K562 (cell line): ENCODE measurements around the gene TMTC4.

ENCODE experiments used
- CSDE1 ChIP-seq, 2 experiments: fragments of 450-650 bp; IDR thresholded peaks; 2 replicates each; pipeline ENCODE4 v1.6.1; 2016; ENCODE audit warnings: mild to moderate bottlenecking in 1 of 2
- CTCF ChIP-seq, 3 experiments: IDR thresholded peaks in 2 of 3; conservative IDR thresholded peaks in 1 of 3; 2 replicates each; pipeline ENCODE4 v1.5.1; 2011 to 2012; ENCODE audit warnings: low read length in 3 of 3, mild to moderate bottlenecking in 3 of 3, control low read depth in 2 of 3, improper control_type of control experiment in 1 of 3, inconsistent platforms in 1 of 3, low read depth in 1 of 3, mixed read lengths in 1 of 3, moderate library complexity in 1 of 3; ENCODE audit not compliant: insufficient read depth in 2 of 3
- MAX ChIP-seq: sonication (generic); formaldehyde crosslinking; IDR thresholded peaks from 2 replicates; pipeline ENCODE4 v1.9.0; 2022; ENCODE audit warnings: mild to moderate bottlenecking, missing genetic modification reagents
- MYC ChIP-seq, 2 experiments: fragments of 250-450 bp in 1 of 2; sonication (Bioruptor Pico) in 1 of 2; IDR thresholded peaks; 2 replicates each; pipeline versions ENCODE4 v1.5.1 to v1.6.1; 2012 to 2021; ENCODE audit warnings: low read depth in 2 of 2, borderline replicate concordance in 1 of 2, improper control_type of control experiment in 1 of 2, low read length in 1 of 2, mild to moderate bottlenecking in 1 of 2, moderate library complexity in 1 of 2
- NFATC3 ChIP-seq: fragments of 450-650 bp; IDR thresholded peaks from 2 replicates; pipeline ENCODE4 v1.6.1; 2017; ENCODE audit warnings: mild to moderate bottlenecking
- NR2C2 ChIP-seq, 2 experiments: fragments of 200-800 bp in 1 of 2; sonication (Bioruptor generic) in 1 of 2; sonication (generic) in 1 of 2; formaldehyde crosslinking in 1 of 2; IDR thresholded peaks; 2 replicates each; pipeline versions ENCODE4 v1.6.1 to v1.8.0; 2016 to 2022; ENCODE audit warnings: mild to moderate bottlenecking in 1 of 2, missing compliant biosample characterization in 1 of 2, missing genetic modification characterization in 1 of 2, missing genetic modification reagents in 1 of 2
- SMARCA5 ChIP-seq: fragments of 450-650 bp; IDR thresholded peaks from 2 replicates; pipeline ENCODE4 v1.6.1; 2016
- USF1 ChIP-seq: sonication (generic); formaldehyde crosslinking; IDR thresholded peaks from 2 replicates; pipeline ENCODE4 v1.9.0; 2022; ENCODE audit warnings: mild to moderate bottlenecking, missing genetic modification reagents
- ZNF263 ChIP-seq: sonication (generic); formaldehyde crosslinking; IDR thresholded peaks from 2 replicates; pipeline ENCODE4 v1.8.0; 2022; ENCODE audit warnings: mild to moderate bottlenecking, missing genetic modification reagents, borderline replicate concordance
- ZNF274 ChIP-seq: IDR thresholded peaks from 2 replicates; pipeline ENCODE4 v1.6.1; 2011; ENCODE audit warnings: low read depth, mild to moderate bottlenecking, low read length, moderate library complexity, borderline replicate concordance

GRCh38 chr13:100610391-100611347 is 63.9 kb downstream of the TMTC4 start:
- no peak for TF ChIP-seq SMARCA5
- TF ChIP-seq MAX: no peak
- no peak for TF ChIP-seq MYC (IDR thresholded peaks at IDR 0.05; ENCODE audit: low read depth, low read length)
- TF ChIP-seq MYC (CRISPR knock-in tag; IDR thresholded peaks at IDR 0.05; ENCODE audit: borderline replicate concordance, low read depth): no peak
- no peak for TF ChIP-seq NFATC3
- TF ChIP-seq USF1 (CRISPR knock-in tag): no peak
- no peak for TF ChIP-seq CSDE1 (IDR thresholded peaks at IDR 0.05)
- TF ChIP-seq CTCF (IDR thresholded peaks at IDR 0.05 in 2 of 3, conservative IDR thresholded peaks at IDR 0.05 in 1 of 3; ENCODE audit: insufficient read depth in 2 of 3, low read depth in 1 of 3, low read length in 3 of 3): no peak
- no peak for TF ChIP-seq ZNF263 (CRISPR knock-in tag)
- TF ChIP-seq NR2C2 (CRISPR knock-in tag; IDR thresholded peaks at IDR 0.05): no peak
- no peak for TF ChIP-seq NR2C2 (tag; IDR thresholded peaks at IDR 0.05)
- no peak for TF ChIP-seq ZNF274
